UCSD-AML1 (cell line): ENCODE results near the gene VASH1.
A peak's percentile ranks its signal among the peaks of the same experiment; 100 is the strongest.
"Not testable (repeated sequence)": the region's sequence is repeated elsewhere in the genome, so short reads cannot be mapped to it uniquely, and the experiment has no call there.

ENCODE experiments used
- DNase-seq: peaks from one replicate; lab custom pipeline; 2025; ENCODE audit not compliant: unreplicated experiment; lab: John Stamatoyannopoulos, UW

The VASH1 gene

DNA sequence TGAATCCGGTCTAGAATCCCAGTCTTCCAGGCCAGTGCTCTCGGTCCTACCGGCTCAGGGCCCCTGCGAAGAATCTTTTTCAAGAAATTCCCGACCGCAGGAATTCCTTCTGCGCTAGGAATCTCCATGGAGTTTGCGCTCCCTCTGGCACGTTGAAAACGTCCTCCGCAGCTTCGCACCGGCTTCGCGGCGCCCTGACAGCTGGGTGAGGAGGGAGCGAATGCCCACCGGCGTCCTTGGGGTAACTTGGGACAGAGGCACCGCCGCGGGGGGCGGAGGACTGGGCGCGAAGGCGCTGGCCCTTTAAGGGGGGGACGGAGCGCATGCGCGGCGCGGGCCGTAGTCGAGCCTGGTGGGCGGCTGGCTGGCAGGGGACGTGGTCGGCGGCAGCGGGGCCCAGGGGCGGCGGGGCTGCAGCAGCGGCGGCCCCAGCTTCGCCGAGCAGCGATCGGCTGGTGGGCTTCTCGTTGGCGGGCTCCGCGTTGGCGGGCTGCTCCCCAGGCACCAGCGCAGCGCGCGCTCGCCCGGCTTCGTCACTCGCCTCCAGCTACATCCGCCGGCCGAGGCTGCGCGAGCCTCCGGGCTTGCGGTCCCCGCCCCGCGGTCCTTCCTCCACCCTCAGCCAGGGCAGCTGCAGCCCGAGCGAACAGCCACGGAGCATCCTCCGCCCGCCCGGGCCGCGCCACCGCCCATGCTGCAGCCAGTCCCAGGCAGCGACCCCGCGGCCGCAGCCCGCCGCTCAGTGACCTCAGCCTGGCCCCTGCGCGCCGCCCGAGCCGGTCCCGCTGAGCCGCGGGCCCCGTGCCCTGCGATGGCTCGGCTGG is at the start of gene VASH1:
TSS of gene VASH1 (plus strand) at position 333 of the 824 bp plus-strand sequence. CDS start 1,354 bp downstream, outside the sequence.
- peak; percentile 81 for DNase-seq

- no peak for DNase-seq
These were observed 48.1 kb upstream of the VASH1 start for GRCh38 chr14:76713121-76713520.

GRCh38 chr14:76714470-76714869 is 46.8 kb upstream of the VASH1 start:
- DNase-seq, result no peak

GRCh38 chr14:76715101-76715500 is 46.2 kb upstream of the VASH1 start:
- peak; percentile 33 for DNase-seq

- DNase-seq, result no peak
These were observed 45.7 kb upstream of the VASH1 start for GRCh38 chr14:76715511-76716081.

DNA sequence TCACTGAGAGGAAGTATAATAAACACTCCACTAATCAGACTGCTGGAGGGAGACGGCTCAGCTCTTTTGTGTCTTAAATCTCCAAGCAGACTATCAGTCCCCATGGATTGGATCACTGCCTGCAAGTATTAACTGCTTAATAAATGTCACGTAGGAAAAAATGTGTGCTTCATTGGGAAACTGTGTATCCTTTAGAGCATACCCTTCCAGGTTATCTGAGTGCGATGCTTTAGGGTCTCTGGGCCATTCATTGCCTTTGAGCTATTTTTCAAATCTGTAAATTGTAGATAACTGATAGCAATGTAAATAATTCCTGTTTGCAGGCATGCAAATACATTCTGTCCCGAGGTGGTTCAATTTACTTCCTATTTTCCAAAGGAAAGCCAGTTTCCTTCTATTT is 45.0 kb upstream of the VASH1 start:
- DNase-seq, result no peak

DNA sequence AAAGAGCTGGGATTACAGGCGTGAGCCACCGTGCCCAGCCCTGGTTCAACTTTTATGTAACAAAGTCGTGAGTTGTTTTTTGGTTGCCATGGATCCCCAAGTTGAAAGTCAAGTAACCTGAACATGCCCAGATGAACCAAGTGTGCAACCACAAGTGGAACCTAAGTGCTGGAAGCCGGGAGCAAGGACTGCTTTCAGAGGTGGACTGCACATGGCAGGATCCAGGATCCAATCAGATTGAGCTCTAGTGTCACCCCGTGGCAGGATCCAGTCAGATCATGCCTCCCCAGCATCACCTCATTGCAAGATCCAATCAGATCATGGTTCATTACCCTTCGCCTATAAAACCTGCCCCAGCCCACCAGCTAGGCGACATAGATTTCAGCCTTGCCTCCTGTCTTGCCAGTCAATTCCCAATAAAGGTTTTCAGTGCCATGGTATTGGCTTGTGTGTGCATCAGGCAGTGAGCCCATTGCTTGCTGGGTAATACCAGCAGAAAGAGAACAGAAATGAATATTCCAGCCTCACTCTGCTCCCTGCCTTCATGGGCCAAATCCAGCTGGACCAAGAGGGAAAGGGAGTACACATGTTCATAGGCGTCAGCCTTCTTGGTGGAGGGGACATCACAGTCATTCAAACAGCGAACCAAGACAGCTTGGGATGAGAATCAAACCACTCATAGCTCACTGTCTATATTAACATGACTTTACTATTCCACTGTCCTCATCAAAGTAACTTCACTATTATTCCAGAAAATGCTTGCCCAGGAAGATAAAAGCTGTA is 43.6 kb upstream of the VASH1 start:
- no peak for DNase-seq

DNA sequence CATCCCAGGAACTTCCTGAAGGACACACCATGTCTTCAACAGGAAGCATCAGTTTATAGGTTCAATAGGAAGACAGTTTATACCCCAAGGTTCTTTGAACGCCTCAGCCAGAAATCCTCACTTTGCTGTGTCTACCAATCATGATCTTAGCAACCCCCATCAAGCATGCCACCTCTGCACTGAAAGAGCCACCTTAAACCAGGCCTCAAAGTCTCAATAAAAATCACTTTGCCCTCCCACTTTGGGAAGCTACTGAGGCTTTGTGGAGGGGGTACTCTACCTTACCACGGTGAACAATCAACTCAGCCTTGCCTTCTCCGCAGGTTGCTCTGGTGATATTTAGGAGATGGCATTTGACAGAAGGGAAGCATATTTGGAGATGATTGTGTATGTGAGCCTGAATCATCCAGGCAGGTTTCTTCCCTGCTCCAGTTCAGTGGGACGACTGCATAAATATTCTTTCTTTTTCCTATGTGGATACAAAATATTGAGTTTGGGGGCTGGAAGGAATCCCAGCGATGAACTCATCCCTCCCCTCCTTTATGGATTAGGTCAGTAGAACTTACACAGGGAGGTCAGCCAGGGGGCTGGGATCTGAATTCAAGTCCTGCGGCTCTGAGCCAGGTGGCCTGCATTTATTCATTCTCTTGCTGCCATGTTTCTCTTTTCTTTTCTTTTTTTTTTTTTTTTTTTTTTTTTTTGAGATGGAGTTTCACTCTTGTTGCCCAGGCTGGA is 42.8 kb upstream of the VASH1 start:
- DNase-seq, result no peak

DNA sequence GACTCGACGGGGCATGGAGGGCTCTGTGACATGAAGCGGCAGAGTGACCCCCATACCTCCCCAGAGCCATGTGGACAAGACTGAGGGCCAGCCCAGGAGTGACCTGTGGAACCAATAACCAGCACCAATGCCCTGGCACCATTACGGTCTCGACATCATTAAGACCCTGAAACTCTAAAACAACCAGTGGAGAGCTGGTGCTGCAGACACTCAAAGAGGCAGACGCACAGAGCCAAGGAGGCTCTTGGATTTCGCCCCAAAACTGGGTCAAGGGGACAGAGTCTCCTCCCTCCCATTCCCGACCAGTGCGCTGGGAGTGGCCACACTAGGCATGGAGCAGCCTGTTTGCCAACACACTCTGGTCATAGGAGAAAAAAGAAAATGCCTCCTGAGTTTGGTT is 41.6 kb upstream of the VASH1 start:
- DNase-seq, result no peak

GRCh38 chr14:76720382-76720813 is 40.9 kb upstream of the VASH1 start:
- peak; percentile 51 for DNase-seq

DNA sequence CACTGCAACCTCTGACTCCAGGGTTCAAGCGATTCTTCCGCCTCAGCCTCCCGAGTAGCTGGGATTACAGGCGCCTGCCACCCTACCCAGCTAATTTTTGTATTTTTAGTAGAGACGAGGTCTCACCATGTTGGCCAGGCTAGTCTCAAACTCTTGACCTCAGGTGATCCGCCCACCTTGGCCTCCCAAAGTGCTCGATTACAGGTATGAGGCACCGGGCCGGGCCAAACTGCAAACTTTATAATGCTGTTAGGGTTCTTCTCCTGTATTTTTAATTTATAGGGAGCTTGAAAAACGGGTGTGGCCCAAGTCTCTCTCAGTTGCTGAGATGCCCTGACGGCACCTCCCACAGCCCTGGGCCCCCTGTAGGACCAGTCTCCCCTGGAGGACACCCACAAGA is 39.8 kb upstream of the VASH1 start:
- DNase-seq, result not testable (repeated sequence)

DNA sequence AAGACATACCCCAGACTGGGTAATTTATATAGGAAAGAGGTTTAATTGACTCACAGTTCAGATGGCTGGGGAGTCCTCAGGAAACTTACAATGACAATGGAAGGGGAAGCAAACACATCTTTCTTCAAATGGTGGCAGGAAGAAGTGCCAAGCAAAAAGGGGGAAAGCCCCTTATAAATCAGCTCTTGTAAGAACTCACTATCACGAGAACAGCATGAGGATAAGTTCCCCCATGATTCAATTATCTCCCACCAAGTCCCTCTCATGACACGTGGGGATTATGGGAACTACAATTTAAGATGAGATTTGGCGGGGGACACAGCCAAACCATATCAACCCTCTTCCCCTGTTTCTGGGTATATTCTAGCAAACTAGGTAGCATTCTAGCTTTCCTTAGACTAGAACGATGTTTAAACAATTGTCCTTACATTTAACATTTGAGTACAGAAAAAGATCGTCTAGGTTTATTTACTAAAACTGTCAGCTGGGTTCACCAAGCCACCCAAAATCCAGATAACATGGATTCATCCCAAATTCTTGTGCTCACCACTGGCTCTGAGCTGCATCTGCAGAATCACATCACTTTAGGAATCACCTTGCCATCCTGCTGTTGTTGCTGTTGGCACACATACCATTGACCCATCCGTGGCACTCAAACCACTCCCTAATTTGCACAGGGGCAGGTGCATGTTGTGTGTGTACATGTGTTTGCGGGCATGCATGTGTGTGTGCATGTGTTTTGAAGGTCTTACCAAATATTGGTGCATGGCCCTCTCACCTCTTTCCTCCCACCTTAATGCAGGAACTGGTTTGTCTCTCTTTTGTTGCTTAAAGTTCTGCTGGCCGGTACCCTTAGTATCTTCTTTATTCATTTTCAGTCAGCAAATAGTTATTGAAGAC is 36.4 kb upstream of the VASH1 start:
- no peak for DNase-seq

DNA sequence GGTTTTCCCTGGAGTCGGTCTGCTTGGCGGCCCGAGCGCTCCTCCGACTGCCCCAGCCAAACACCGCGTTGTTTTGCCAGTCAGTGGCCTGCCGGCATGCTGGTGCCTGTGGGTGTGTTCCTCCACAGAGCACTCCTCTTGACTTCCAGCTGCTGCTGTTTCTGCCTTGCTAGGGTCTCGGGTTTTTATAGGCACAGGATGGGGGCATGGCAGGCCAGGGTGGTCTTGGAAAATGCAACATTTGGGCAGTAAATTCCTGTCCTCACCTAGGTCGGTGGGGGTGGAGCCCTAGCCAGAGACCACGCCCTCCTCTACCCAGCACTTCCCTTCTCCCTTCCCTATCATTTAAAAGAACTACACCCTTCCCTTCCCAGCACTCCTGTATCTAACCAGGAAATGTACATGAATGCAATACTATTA is 34.7 kb upstream of the VASH1 start:
- DNase-seq, result no peak

DNA sequence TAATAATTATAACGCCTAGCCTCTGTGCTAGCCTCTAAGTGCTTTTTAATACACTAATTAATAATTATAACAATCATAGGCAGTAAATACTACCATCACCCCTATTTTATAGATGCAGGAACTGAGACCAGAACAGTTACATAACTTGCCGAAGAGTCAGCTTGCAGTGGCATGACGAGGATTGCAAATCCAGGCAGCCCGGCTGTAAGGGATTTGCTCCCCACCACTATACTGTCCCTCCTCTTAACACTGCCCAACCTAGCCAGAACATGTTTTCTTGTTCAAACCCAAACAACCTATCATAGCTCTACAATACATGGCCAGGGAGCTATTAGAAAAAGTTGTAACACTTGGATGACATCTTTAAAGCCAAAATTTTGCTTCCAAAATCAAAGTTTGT is 33.9 kb upstream of the VASH1 start:
- no peak for DNase-seq

DNA sequence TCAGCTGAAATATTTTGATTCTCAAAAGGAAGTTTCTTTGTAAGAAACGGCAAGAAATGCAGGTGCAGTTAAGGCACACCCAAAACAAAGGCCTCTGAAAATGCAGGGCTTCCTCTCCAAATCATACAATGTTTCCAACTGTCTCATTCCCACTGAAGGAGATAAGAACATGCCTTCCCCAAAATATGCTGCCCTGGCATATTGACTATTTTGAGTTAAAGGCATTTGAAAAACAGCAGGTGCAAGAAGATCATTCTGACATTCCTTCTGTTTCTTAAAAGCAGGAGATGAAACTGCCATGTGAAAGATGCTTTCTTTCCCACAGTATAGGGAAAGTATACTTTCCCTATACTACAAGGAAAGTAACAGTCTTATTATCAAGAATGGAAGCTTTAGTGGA is 33.4 kb upstream of the VASH1 start:
- no peak for DNase-seq

DNA sequence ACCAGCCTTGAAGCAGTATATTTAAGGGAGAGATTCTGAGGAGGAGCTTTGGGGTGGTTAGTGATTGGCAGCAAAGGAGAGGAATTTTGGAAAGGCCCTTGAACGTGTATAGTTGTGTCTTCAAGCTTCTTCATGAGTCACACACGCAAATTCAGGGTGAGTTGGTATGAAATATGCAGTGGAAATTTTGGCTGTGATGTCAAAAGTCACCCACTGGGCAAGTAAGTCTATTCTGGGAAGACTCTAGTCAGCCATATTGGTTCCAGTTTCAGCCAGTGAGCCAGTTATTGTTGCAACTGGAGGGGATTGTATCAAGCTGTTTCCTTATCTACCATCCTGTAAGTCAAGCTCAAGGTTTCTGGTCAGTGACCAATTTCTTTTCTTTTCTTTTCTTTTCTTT is 32.0 kb upstream of the VASH1 start:
- DNase-seq, result no peak

DNA sequence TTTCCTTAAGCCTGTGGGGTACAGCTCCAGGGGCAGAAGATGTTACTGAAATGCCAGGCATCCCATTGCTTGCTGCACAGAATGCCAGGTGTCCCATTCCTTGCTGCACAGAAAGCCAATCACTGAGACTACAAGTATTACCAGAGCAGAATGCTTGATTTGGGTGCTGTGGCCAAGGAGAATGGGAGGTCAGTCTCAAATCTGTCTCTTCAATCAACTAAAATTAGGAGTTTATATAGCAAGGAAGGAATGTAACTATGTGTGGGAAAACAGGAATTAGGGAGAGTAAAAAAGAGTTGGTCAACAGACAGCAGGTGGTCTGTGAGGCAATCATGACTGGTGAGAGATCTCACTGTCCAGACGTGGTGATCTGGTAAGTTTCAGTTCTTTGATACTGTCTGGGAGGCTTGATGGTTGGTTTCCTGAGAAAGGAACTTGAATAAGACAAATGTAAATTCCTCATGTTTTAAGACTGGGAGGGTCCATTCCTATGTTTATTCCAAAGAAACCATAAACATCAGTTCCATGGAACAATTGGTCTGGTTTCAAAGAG is 31.2 kb upstream of the VASH1 start:
- DNase-seq, result no peak

DNA sequence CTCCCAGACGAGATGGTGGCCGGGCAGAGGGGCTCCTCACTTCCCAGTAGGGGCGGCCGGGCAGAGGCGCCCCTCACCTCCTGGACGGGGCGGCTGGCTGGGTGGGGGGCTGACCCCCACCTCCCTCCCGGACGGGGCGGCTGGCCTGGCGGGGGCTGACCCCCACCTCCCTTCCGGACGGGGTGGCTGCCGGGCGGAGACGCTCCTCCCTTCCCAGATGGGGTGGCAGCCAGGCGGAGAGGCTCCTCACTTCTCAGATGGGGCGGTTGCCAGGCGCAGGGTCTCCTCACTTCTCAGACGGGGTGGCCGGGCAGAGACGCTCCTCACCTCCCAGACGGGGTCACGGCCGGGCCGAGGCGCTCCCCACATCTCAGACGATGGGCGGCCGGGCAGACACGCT is 26.8 kb upstream of the VASH1 start:
- not testable (repeated sequence) for DNase-seq

- no peak for DNase-seq
These were observed 24.8 kb upstream of the VASH1 start for GRCh38 chr14:76736514-76736913.

DNA sequence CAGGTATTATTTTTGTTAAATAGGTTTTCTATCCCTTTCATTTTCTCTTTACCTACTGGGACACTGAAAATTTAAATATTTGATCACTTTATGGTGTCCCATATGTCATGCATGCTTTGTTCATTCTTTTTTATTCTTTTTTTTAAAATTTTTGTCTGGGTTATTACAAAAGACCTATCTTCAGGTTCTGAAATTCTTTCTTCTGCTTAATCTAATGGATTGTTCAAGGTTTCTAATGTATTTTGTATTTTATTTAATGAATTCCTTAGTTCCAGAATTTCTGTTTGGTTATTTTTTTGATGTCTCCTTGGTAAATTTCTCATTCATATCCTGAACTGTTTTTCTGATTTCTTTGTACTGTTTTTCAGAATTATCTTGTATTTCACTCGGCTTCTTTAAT is 20.2 kb upstream of the VASH1 start:
- DNase-seq, result no peak
